Measurements from ENCODE around the gene EPPIN. TPM values are rescaled to one million over a fixed set of nuclear protein-coding genes. Genes with fewer than 3 reads are reported as not detected.

EPPIN gene
- total and polyA plus RNA-seq, 2 donors (not counting 3 experiments of a cell fraction or from before 2014, with no cell fraction given): not detected

DNA sequence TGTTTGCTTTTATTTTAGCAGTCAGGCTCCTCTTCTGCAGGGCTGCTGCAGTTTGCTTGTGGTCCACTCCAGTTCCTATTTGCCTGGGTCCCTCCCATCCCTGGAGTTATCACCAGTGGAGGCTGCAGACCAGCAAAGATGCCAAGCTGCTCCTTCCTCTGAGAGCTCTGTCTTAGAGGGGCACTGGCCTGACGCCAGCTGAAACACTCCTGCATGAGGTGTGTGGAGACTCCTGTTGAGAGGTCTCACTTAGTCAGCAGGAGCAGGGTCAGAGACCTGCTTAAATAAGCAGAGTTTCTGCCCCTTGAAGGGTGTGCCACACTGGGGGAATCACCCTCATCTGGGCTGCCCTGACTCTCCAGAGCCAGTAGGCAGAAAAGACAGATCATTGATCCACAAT, 48.0 kb upstream of the EPPIN start:
- TF ChIP-seq MYC (IDR thresholded peaks at IDR 0.05; ENCODE audit: low read depth, low read length) (no peak), CTCF (IDR thresholded peaks at IDR 0.05; ENCODE audit: extremely low read depth in 1 of 2, insufficient read depth in 1 of 2, low read depth in 1 of 2, low read length in 2 of 2) (no peak), GATA2 (IDR thresholded peaks at IDR 0.05; ENCODE audit: insufficient read depth, insufficient read length, low read depth, low read length) (no peak), EZH2 (IDR thresholded peaks at IDR 0.05; ENCODE audit: borderline replicate concordance, low read depth, low read length, severe bottlenecking) (no peak), JUN (IDR thresholded peaks at IDR 0.05; ENCODE audit: borderline replicate concordance, insufficient read depth, insufficient read length, low read depth) (no peak), POLR2AphosphoS5 (IDR thresholded peaks at IDR 0.05; ENCODE audit: insufficient read depth, low read depth, low read length) (no peak), FOS (IDR thresholded peaks at IDR 0.05; ENCODE audit: borderline replicate concordance, insufficient read depth, low read length) (no peak), POLR2A (IDR thresholded peaks at IDR 0.05; ENCODE audit: low read depth, low read length) (no peak)
- TF ChIP-seq, protein P1, sequence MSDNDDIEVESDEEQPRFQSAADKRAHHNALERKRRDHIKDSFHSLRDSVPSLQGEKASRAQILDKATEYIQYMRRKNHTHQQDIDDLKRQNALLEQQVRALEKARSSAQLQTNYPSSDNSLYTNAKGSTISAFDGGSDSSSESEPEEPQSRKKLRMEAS (IDR thresholded peaks at IDR 0.05; ENCODE audit: insufficient read depth, insufficient read length): no peak

More for the DNA sequence above, 48.0 kb upstream of the EPPIN start:
- Histone ChIP-seq H3K79me2 (ENCODE audit: control insufficient read depth, insufficient read depth, low read length) (no peaks in the 10 kb centered on the region), H3K4me1 (ENCODE audit: control insufficient read depth, extremely low read depth, insufficient read depth, low read length) (no peaks in the 10 kb centered on the region), H3K4me3 (replicated peaks in 1 of 3; ENCODE audit: insufficient read depth in 1 of 3, low read depth in 1 of 3, low read length in 3 of 3) (no peak overlapping the region), H3K9ac (replicated peaks; ENCODE audit: extremely low read depth, insufficient read depth, low read length) (no peak overlapping the region), H3K36me3 (ENCODE audit: control insufficient read depth in 2 of 2, extremely low read depth in 1 of 2, insufficient read depth in 2 of 2, low read length in 2 of 2) (no peaks in the 10 kb centered on the region), H3K9me1 (replicated peaks; ENCODE audit: control insufficient read depth, extremely low read depth, insufficient read depth, low read length) (no peaks in the 10 kb centered on the region), H3K27ac (ENCODE audit: insufficient read depth, low read depth, low read length) (no peak overlapping the region), H3K9me3 (replicated peaks; ENCODE audit: control insufficient read depth, insufficient read depth, low read length) (no peaks in the 10 kb centered on the region), H2AFZ (ENCODE audit: low read depth, low read length) (no peak overlapping the region), H3K4me2 (ENCODE audit: insufficient read depth, low read length) (no peak overlapping the region), H3K27me3 (ENCODE audit: control insufficient read depth in 2 of 2, insufficient read depth in 2 of 2, low read length in 2 of 2) (no peaks in the 10 kb centered on the region), H4K20me1 (replicated peaks; ENCODE audit: control insufficient read depth, extremely low read depth, insufficient read depth, low read length) (no peaks in the 10 kb centered on the region)
- intact Hi-C loops (cut with micrococcal nuclease): no loop called here
- CTCF ChIA-PET: interaction anchor here (1.1 to 2.5 kb wide), 2 partner anchors 176 to 276 kb away, joined by 3 to 15 read pairs; no protein-coding TSS in a partner anchor
- POLR2A ChIA-PET: no interaction called here
- dilution Hi-C loops (cut with MboI; ENCODE audit: extremely low pct_ligation_motif_present, low sequenced_read_pairs): no loop called here
- DNase-seq (ENCODE audit: low read depth, low spot score): no peak
- BruUV-seq (replicated peaks): no TSS peak
- FAIRE-seq: no peak

Data from endothelial cell of umbilical vein (primary cell).